Measurements from ENCODE around the gene KCNJ11.

The KCNJ11 gene

GRCh38 chr11:17388609-17389210 is at the start of gene KCNJ11:
TSS of gene KCNJ11 (minus strand) at chr11:17388659. CDS start at chr11:17388091, 568 bp downstream.
- no peak for DNase-seq
- H3K36me3 ChIP-seq: no peaks in the 10 kb centered on the region
- no peaks in the 10 kb centered on the region for H3K27me3 ChIP-seq
- TF ChIP-seq, protein P1, sequence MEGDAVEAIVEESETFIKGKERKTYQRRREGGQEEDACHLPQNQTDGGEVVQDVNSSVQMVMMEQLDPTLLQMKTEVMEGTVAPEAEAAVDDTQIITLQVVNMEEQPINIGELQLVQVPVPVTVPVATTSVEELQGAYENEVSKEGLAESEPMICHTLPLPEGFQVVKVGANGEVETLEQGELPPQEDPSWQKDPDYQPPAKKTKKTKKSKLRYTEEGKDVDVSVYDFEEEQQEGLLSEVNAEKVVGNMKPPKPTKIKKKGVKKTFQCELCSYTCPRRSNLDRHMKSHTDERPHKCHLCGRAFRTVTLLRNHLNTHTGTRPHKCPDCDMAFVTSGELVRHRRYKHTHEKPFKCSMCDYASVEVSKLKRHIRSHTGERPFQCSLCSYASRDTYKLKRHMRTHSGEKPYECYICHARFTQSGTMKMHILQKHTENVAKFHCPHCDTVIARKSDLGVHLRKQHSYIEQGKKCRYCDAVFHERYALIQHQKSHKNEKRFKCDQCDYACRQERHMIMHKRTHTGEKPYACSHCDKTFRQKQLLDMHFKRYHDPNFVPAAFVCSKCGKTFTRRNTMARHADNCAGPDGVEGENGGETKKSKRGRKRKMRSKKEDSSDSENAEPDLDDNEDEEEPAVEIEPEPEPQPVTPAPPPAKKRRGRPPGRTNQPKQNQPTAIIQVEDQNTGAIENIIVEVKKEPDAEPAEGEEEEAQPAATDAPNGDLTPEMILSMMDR (IDR thresholded peaks at IDR 0.05): no peak
- H3K9me3 ChIP-seq: no peaks in the 10 kb centered on the region
- H3K27ac ChIP-seq: peak within 1 kb of the TSS; percentile 28 to 58
- intact Hi-C loops (cut with DNase I; ENCODE audit: low total_unique reads): no loop called here
- peaks cover 0 to 39% (median 16%) of the 10 kb centered on the region in 4 donors for H3K4me1 ChIP-seq
- peak within 1 kb of the TSS; percentile 56 to 68 for H3K4me3 ChIP-seq

DNA sequence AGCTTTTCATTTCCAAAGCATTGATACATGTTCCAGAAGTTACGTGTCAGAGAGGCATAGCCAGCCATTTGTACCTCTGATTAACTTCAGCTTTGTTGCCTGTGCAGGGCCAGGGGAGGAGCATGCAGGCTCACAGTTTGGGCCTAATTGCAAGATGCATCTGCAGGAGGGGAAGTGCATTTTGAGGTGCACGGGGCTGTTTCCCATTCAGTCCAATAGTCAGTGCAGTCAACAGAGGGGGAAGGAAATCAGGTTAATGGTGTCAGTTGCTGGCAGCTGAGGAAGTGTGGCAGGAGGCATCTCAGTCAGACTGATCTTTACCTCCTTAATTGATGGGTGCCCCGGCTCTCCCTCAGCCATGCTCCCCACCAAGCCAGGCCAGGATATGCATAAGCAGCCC is 48.9 kb upstream of the KCNJ11 start:
- no peak for DNase-seq
- Histone ChIP-seq H3K4me3 (no peak overlapping the region), H3K36me3 (no peaks in the 10 kb centered on the region), H3K4me1 (peaks cover 0 to under 1% (median 0%) of the 10 kb centered on the region in 4 donors), H3K9me3 (no peaks in the 10 kb centered on the region), H3K27ac (no peak overlapping the region), H3K27me3 (peaks cover 0 to 17% of the 10 kb centered on the region in 2 donors)
- intact Hi-C loops (cut with DNase I; ENCODE audit: low total_unique reads): no loop called here
- TF ChIP-seq, protein P1 (IDR thresholded peaks at IDR 0.05): no peak

GRCh38 chr11:17434108-17434507 is 45.6 kb upstream of the KCNJ11 start:
- Histone ChIP-seq H3K4me3 (no peak overlapping the region), H3K36me3 (no peaks in the 10 kb centered on the region), H3K27ac (no peak overlapping the region), H3K9me3 (no peaks in the 10 kb centered on the region), H3K27me3 (no peaks in the 10 kb centered on the region), H3K4me1 (peaks cover 0 to 21% (median 18%) of the 10 kb centered on the region in 4 donors)
- no peak for DNase-seq
- TF ChIP-seq, protein P1 (IDR thresholded peaks at IDR 0.05): no peak
- intact Hi-C loops (cut with DNase I; ENCODE audit: low total_unique reads): no loop called here

DNA sequence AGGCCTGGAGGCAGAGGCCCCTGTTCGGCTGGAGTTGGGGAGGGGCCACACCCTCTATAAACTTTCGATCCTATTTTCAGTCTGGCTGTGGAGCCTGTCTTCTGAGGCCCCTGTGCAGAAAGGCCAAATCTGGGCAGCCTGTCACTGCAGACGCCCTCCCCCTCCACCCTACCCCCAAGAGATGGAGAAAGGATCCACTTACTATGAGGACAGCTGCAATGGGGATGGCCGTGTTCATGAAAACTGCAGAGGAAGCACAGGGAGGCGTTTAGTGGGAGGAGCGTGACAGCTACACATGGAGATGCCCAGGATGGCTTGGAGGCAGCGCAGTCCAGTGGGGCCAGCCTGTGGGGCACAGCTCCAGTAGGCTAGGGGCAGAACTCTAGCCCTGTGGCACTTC is 43.5 kb upstream of the KCNJ11 start:
- H3K27ac ChIP-seq: peak overlapping the region in 1 of 2 donors; percentile 32
- H3K36me3 ChIP-seq: no peaks in the 10 kb centered on the region
- DNase-seq: no peak
- peaks cover 0 to 21% (median 18%) of the 10 kb centered on the region in 4 donors for H3K4me1 ChIP-seq
- no peak overlapping the region for H3K4me3 ChIP-seq
- TF ChIP-seq, protein P1 (IDR thresholded peaks at IDR 0.05): no peak
- no peaks in the 10 kb centered on the region for H3K27me3 ChIP-seq
- H3K9me3 ChIP-seq: no peaks in the 10 kb centered on the region
- intact Hi-C loops (cut with DNase I; ENCODE audit: low total_unique reads): no loop called here

DNA sequence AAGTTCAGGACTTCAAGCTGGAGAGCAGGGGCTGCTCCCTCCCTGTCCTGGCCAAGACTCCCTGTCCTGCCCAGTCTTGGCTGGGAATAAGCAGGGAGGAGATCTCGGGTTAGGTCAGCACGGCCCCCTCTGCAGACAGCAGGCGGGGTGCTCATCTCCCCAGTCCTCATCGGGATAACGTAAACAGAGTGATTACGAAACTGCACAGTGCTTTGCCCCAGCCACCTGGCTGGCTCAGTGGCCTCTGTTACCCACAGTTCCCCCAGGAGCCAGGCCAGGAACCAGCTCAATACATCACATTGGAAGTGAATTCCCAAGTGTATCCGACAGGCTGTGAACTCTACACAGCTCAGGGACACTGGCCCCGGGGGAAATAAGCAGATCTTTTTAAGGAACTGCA is 42.7 kb upstream of the KCNJ11 start:
- no peaks in the 10 kb centered on the region for H3K27me3 ChIP-seq
- no peak for DNase-seq
- no peaks in the 10 kb centered on the region for H3K36me3 ChIP-seq
- TF ChIP-seq, protein P1 (IDR thresholded peaks at IDR 0.05): no peak
- H3K27ac ChIP-seq: peak overlapping the region; percentile 32 to 36
- H3K9me3 ChIP-seq: no peaks in the 10 kb centered on the region
- peaks cover 0 to 21% (median 18%) of the 10 kb centered on the region in 4 donors for H3K4me1 ChIP-seq
- intact Hi-C loops (cut with DNase I; ENCODE audit: low total_unique reads): no loop called here
- H3K4me3 ChIP-seq: no peak overlapping the region

Measured in tibial artery (tissue), 4 donors.